SK-N-SH treated with all-trans-retinoic acid at 6 μM for 48 hours (cell line): ENCODE results near the gene CROCC2.

Source experiments
- ARNTL ChIP-seq: fragments of 450-650 bp; formaldehyde crosslinking; IDR thresholded peaks from 2 replicates; pipeline ENCODE4 v1.5.0; 2020; ENCODE audit warnings: low read depth, mild to moderate bottlenecking, moderate library complexity, borderline replicate concordance
- OSR1 ChIP-seq: fragments of 250-450 bp; sonication (Bioruptor Pico); IDR thresholded peaks from 2 replicates; pipeline ENCODE4 v1.8.0; 2022; ENCODE audit warnings: moderate library complexity, mild to moderate bottlenecking, inconsistent platforms
- POU6F1 ChIP-seq: fragments of 250-450 bp; sonication (Bioruptor Pico); IDR thresholded peaks from 2 replicates; pipeline ENCODE4 v1.8.0; 2021; ENCODE audit warnings: low read depth, mild to moderate bottlenecking, moderate library complexity, borderline replicate concordance
- SNAI2 ChIP-seq: fragments of 250-450 bp; sonication (Bioruptor Pico); IDR thresholded peaks from 2 replicates; pipeline ENCODE4 v1.5.0; 2020; ENCODE audit warnings: mild to moderate bottlenecking, moderate library complexity
- TCF4 ChIP-seq: fragments of 250-450 bp; sonication (Bioruptor Pico); IDR thresholded peaks from 2 replicates; pipeline ENCODE4 v1.8.0; 2021; ENCODE audit warnings: mild to moderate bottlenecking, moderate library complexity, borderline replicate concordance
- TOX ChIP-seq: fragments of 250-450 bp; sonication (Bioruptor Pico); IDR thresholded peaks from 2 replicates; pipeline ENCODE4 v1.8.0; 2021; ENCODE audit warnings: mild to moderate bottlenecking, moderate library complexity, borderline replicate concordance
- ZFP3 ChIP-seq: fragments of 250-450 bp; sonication (Bioruptor Pico); IDR thresholded peaks from 2 replicates; pipeline ENCODE4 v1.5.0; 2020; ENCODE audit warnings: mild to moderate bottlenecking, moderate library complexity
- ZFP30 ChIP-seq: fragments of 450-650 bp; formaldehyde crosslinking; IDR thresholded peaks from 2 replicates; pipeline ENCODE4 v1.5.0; 2022; ENCODE audit warnings: mild to moderate bottlenecking, moderate library complexity
- ZNF565 ChIP-seq: fragments of 450-650 bp; formaldehyde crosslinking; conservative IDR thresholded peaks from 2 replicates; pipeline ENCODE4 v1.5.0; 2020; ENCODE audit warnings: low read depth, mild to moderate bottlenecking, moderate library complexity
- ZNF70 ChIP-seq: fragments of 450-650 bp; formaldehyde crosslinking; IDR thresholded peaks from 2 replicates; pipeline ENCODE4 v1.5.0; 2020; ENCODE audit warnings: mild to moderate bottlenecking, moderate library complexity
- ZNF8 ChIP-seq: fragments of 450-650 bp; formaldehyde crosslinking; IDR thresholded peaks from 2 replicates; pipeline ENCODE4 v1.5.0; 2020; ENCODE audit warnings: mild to moderate bottlenecking, moderate library complexity
- TF ChIP-seq, protein P1 (sequence below): fragments of 250-450 bp; sonication (Bioruptor Pico); IDR thresholded peaks from 2 replicates; pipeline ENCODE4 v1.8.0; 2020; ENCODE audit warnings: mild to moderate bottlenecking, moderate library complexity, borderline replicate concordance
- TF ChIP-seq, protein P2 (sequence below): fragments of 250-450 bp; sonication (Bioruptor Pico); IDR thresholded peaks from 2 replicates; pipeline ENCODE4 v1.5.1; 2020; ENCODE audit warnings: low read depth, mild to moderate bottlenecking, moderate library complexity

GRCh38 chr2:240951045-240951594 is 45.0 kb downstream of the CROCC2 start:
- TF ChIP-seq ZFP3 (CRISPR knock-in tag) (no peak), ZFP30 (no peak), POU6F1 (CRISPR knock-in tag) (no peak), TCF4 (CRISPR knock-in tag) (no peak), ZNF8 (CRISPR knock-in tag) (no peak), ZNF70 (CRISPR knock-in tag) (no peak), TOX (no peak), ZNF565 (no peak), OSR1 (no peak), ARNTL (no peak), SNAI2 (no peak)
- TF ChIP-seq, protein P1, sequence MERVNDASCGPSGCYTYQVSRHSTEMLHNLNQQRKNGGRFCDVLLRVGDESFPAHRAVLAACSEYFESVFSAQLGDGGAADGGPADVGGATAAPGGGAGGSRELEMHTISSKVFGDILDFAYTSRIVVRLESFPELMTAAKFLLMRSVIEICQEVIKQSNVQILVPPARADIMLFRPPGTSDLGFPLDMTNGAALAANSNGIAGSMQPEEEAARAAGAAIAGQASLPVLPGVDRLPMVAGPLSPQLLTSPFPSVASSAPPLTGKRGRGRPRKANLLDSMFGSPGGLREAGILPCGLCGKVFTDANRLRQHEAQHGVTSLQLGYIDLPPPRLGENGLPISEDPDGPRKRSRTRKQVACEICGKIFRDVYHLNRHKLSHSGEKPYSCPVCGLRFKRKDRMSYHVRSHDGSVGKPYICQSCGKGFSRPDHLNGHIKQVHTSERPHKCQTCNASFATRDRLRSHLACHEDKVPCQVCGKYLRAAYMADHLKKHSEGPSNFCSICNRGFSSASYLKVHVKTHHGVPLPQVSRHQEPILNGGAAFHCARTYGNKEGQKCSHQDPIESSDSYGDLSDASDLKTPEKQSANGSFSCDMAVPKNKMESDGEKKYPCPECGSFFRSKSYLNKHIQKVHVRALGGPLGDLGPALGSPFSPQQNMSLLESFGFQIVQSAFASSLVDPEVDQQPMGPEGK (CRISPR knock-in tag) = no peak
- TF ChIP-seq, protein P2, sequence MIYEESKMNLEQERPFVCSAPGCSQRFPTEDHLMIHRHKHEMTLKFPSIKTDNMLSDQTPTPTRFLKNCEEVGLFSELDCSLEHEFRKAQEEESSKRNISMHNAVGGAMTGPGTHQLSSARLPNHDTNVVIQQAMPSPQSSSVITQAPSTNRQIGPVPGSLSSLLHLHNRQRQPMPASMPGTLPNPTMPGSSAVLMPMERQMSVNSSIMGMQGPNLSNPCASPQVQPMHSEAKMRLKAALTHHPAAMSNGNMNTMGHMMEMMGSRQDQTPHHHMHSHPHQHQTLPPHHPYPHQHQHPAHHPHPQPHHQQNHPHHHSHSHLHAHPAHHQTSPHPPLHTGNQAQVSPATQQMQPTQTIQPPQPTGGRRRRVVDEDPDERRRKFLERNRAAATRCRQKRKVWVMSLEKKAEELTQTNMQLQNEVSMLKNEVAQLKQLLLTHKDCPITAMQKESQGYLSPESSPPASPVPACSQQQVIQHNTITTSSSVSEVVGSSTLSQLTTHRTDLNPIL (CRISPR knock-in tag) = no peak
